SK-N-SH (cell line): ENCODE results near the gene KIFAP3. TPM values are rescaled to one million over a fixed set of nuclear protein-coding genes. Genes with fewer than 3 reads are reported as not detected.

ENCODE experiments used
- CTCF ChIA-PET: fragments of 300-600, 350-600 bp; formaldehyde crosslinking; extraction: SDS; loops from one replicate; lab custom pipeline; 2021; lab: Yijun Ruan, JAX
- POLR2A ChIA-PET: fragments of 350-600 bp; sonication (Branson Sonifier 250); formaldehyde crosslinking; extraction: SDS; loops from one replicate; lab custom pipeline; 2020; ENCODE audit warnings: antibody characterized with exemption, inconsistent platforms; lab: Yijun Ruan, JAX
- DNase-seq: peaks from one replicate; pipeline ENCODE4 v3.0.0; 2012
- H2AFZ ChIP-seq: fragments of 200-600 bp; sonication (generic); 2 replicates; pipeline ENCODE4 v1.8.1; 2016; ENCODE audit warnings: antibody characterized with exemption, mild to moderate bottlenecking, low read depth
- H3F3A ChIP-seq: fragments of 200-600 bp; sonication (generic); replicated peaks from 2 replicates; pipeline ENCODE3; 2016; ENCODE audit warnings: antibody characterized with exemption, mild to moderate bottlenecking; ENCODE audit not compliant: insufficient read depth
- H3K27ac ChIP-seq, 2 experiments: fragments of 200-500 bp in 1 of 2; fragments of 200-600 bp in 1 of 2; sonication (Bioruptor generic) in 1 of 2; sonication (generic), shearing (Covaris generic) in 1 of 2; 2 replicates each; pipeline versions ENCODE4 v1.5.1 to v1.6.1; 2014 to 2016; ENCODE audit warnings: low read depth in 2 of 2, inconsistent platforms in 1 of 2, low read length in 1 of 2, mild to moderate bottlenecking in 1 of 2, mixed read lengths in 1 of 2
- H3K27me3 ChIP-seq: fragments of 200-600 bp; sonication (generic), shearing (Covaris generic); 2 replicates; pipeline ENCODE4 v1.6.1; 2016; ENCODE audit warnings: mixed run types; ENCODE audit not compliant: insufficient read depth
- H3K36me3 ChIP-seq, 2 experiments: fragments of 200-500 bp in 1 of 2; fragments of 200-600 bp in 1 of 2; sonication (Bioruptor generic) in 1 of 2; sonication (generic) in 1 of 2; replicated peaks in 1 of 2; 2 replicates each; pipeline versions ENCODE3 to v1.5.1; 2014 to 2016; ENCODE audit warnings: low read length in 1 of 2, mild to moderate bottlenecking in 1 of 2; ENCODE audit not compliant: insufficient read depth in 2 of 2, control insufficient read depth in 1 of 2
- H3K4me1 ChIP-seq, 2 experiments: fragments of 200-500 bp in 1 of 2; fragments of 200-600 bp in 1 of 2; sonication (Bioruptor generic) in 1 of 2; sonication (generic), shearing (Covaris generic) in 1 of 2; 2 replicates each; pipeline versions ENCODE4 v1.5.1 to v1.6.1; 2014 to 2016; ENCODE audit warnings: low read depth in 1 of 2, low read length in 1 of 2, mixed run types in 1 of 2; ENCODE audit not compliant: insufficient read depth in 2 of 2, control insufficient read depth in 1 of 2
- H3K4me2 ChIP-seq: fragments of 200-600 bp; sonication (generic), shearing (Covaris generic); 2 replicates; pipeline ENCODE4 v1.6.1; 2017; ENCODE audit warnings: mixed run types
- H3K4me3 ChIP-seq, 2 experiments: fragments of 200-500 bp in 1 of 2; fragments of 200-600 bp in 1 of 2; sonication (Bioruptor generic) in 1 of 2; sonication (generic), shearing (Covaris generic) in 1 of 2; 2 replicates each; pipeline versions ENCODE4 v1.5.1 to v1.8.1; 2014 to 2016; ENCODE audit warnings: low read depth in 2 of 2, inconsistent platforms in 1 of 2, low read length in 1 of 2, mild to moderate bottlenecking in 1 of 2, mixed read lengths in 1 of 2, moderate library complexity in 1 of 2
- H3K79me2 ChIP-seq: fragments of 200-600 bp; sonication (generic); 2 replicates; pipeline ENCODE4 v1.8.1; 2017; ENCODE audit warnings: mild to moderate bottlenecking; ENCODE audit not compliant: insufficient read depth
- H3K9ac ChIP-seq: fragments of 200-600 bp; sonication (generic); 2 replicates; pipeline ENCODE4 v1.6.1; 2017; ENCODE audit warnings: mixed run types
- H3K9me2 ChIP-seq: fragments of 200-600 bp; sonication (generic); 2 replicates; pipeline ENCODE4 v1.6.1; 2017; ENCODE audit warnings: mixed run types
- H3K9me3 ChIP-seq: fragments of 200-600 bp; sonication (generic); 2 replicates; pipeline ENCODE4 v1.6.1; 2017; ENCODE audit warnings: mixed run types, mild to moderate bottlenecking, moderate library complexity
- H4K20me1 ChIP-seq: fragments of 200-600 bp; sonication (generic); 2 replicates; pipeline ENCODE4 v1.6.1; 2017; ENCODE audit warnings: mild to moderate bottlenecking, mixed run types; ENCODE audit not compliant: insufficient read depth
- CHD2 ChIP-seq: fragments of 150-350 bp; IDR thresholded peaks from 2 replicates; pipeline ENCODE4 v1.6.1; 2018; ENCODE audit warnings: low read length; ENCODE audit not compliant: partially characterized antibody
- EZH2phosphoT487 ChIP-seq: fragments of 200-600 bp; sonication (generic); IDR thresholded peaks from 2 replicates; pipeline ENCODE4 v1.6.1; 2017; ENCODE audit warnings: low read depth, mixed run types, mild to moderate bottlenecking, antibody characterized with exemption, moderate library complexity, borderline replicate concordance
- FOSL2 ChIP-seq: IDR thresholded peaks from 2 replicates; pipeline ENCODE4 v1.4.0; 2012; ENCODE audit warnings: low read depth, mild to moderate bottlenecking, moderate library complexity, borderline replicate concordance
- FOXJ3 ChIP-seq: sonication (generic); formaldehyde crosslinking; IDR thresholded peaks from 2 replicates; pipeline ENCODE4 v1.5.1; 2020; ENCODE audit warnings: mild to moderate bottlenecking, missing genetic modification reagents
- FOXM1 ChIP-seq: IDR thresholded peaks from 2 replicates; pipeline ENCODE4 v1.4.0; 2012; ENCODE audit warnings: low read depth, mild to moderate bottlenecking
- JUND ChIP-seq: IDR thresholded peaks from 2 replicates; pipeline ENCODE4 v1.4.0; 2012
- NFIC ChIP-seq: IDR thresholded peaks from 2 replicates; pipeline ENCODE4 v1.4.0; 2012; ENCODE audit warnings: borderline replicate concordance
- PBX3 ChIP-seq: IDR thresholded peaks from 2 replicates; pipeline ENCODE4; 2012
- POLR2AphosphoS5 ChIP-seq: IDR thresholded peaks from 2 replicates; pipeline ENCODE4 v1.6.1; 2012; ENCODE audit warnings: low read depth, low read length
- RAD21 ChIP-seq: IDR thresholded peaks from 2 replicates; pipeline ENCODE4 v1.6.1; 2012; ENCODE audit warnings: mild to moderate bottlenecking, low read length
- REST ChIP-seq: IDR thresholded peaks from 2 replicates; pipeline ENCODE4 v1.6.1; 2012; ENCODE audit warnings: mild to moderate bottlenecking, low read depth, low read length, moderate library complexity
- RXRA ChIP-seq: IDR thresholded peaks from 2 replicates; pipeline ENCODE4 v1.4.0; 2012; ENCODE audit warnings: low read depth, mild to moderate bottlenecking, borderline replicate concordance
- SIN3A ChIP-seq: IDR thresholded peaks from 2 replicates; pipeline ENCODE4 v1.6.1; 2012; ENCODE audit warnings: low read depth, mild to moderate bottlenecking, low read length, moderate library complexity, borderline replicate concordance
- SMC3 ChIP-seq: IDR thresholded peaks from 2 replicates; pipeline ENCODE4 v1.6.1; 2012; ENCODE audit warnings: low read depth, low read length, improper control_type of control experiment
- TAF1 ChIP-seq: IDR thresholded peaks from 2 replicates; pipeline ENCODE4 v1.6.1; 2012; ENCODE audit warnings: low read depth, mild to moderate bottlenecking, low read length, moderate library complexity, borderline replicate concordance
- TEAD4 ChIP-seq: IDR thresholded peaks from 2 replicates; pipeline ENCODE4 v1.4.0; 2012; ENCODE audit warnings: mild to moderate bottlenecking, borderline replicate concordance; ENCODE audit not compliant: insufficient read depth
- USF1 ChIP-seq: IDR thresholded peaks from 2 replicates; pipeline ENCODE4 v1.4.0; 2012; ENCODE audit warnings: low read depth, borderline replicate concordance
- USF2 ChIP-seq: fragments of 150-350 bp; IDR thresholded peaks from 2 replicates; pipeline ENCODE4 v1.6.1; 2017; ENCODE audit warnings: antibody characterized with exemption, low read length, low read depth, borderline replicate concordance
- YY1 ChIP-seq: IDR thresholded peaks from 2 replicates; pipeline ENCODE4 v1.4.0; 2012; ENCODE audit warnings: low read depth, mild to moderate bottlenecking
- ZBTB33 ChIP-seq: IDR thresholded peaks from 2 replicates; pipeline ENCODE4 v1.4.0; 2012; ENCODE audit warnings: low read depth, borderline replicate concordance
- WGBS: methylation state at CpG from one replicate; pipeline ENCODE4 v1.1.6; 2017; ENCODE audit warnings: low lambda C conversion rate; 5-methylcytosine and 5-hydroxymethylcytosine counted together
- polyA plus RNA-seq, 3 experiments: library from polyadenylated mRNA; depleted of rRNA; stranded (reverse); fragments of >200 nt; gene quantifications; 2 replicates each; pipeline ENCODE4 v1.2.3, GENCODE V29; 2012

KIFAP3 gene
- polyA plus RNA-seq, 1 of the 3 experiments (the other 2 are of a cell fraction), result 10.7 TPM

GRCh38 chr1:169900571-169900970 is 173.9 kb downstream of the KIFAP3 start:
- H3K36me3 ChIP-seq, result no peaks in the 10 kb centered on the region
- no peaks in the 10 kb centered on the region for H3K27me3 ChIP-seq
- no peaks in the 10 kb centered on the region for H3K4me1 ChIP-seq
- no peak overlapping the region for H3K4me3 ChIP-seq
- no peak overlapping the region for H3K27ac ChIP-seq
- no peaks in the 10 kb centered on the region for H4K20me1 ChIP-seq
- no peak overlapping the region for H2AFZ ChIP-seq
- H3K9ac ChIP-seq, result no peak overlapping the region
- H3F3A ChIP-seq, result no peaks in the 10 kb centered on the region
- DNase-seq, result no peak
- no peak overlapping the region for H3K4me2 ChIP-seq
- ChIA-PET POLR2A (no interaction called here), CTCF (no interaction called here)
- no peaks in the 10 kb centered on the region for H3K9me2 ChIP-seq
- no peaks in the 10 kb centered on the region for H3K79me2 ChIP-seq
- no peaks in the 10 kb centered on the region for H3K9me3 ChIP-seq
- TF ChIP-seq NFIC (no peak), POLR2AphosphoS5 (no peak), USF2 (no peak), EZH2phosphoT487 (no peak), RAD21 (no peak), RXRA (no peak), FOXJ3 (CRISPR knock-in tag) (no peak), TAF1 (no peak), TEAD4 (no peak), YY1 (no peak), SIN3A (no peak), PBX3 (no peak), FOXM1 (no peak), FOSL2 (no peak)

- Histone ChIP-seq H3K79me2 (no peaks in the 10 kb centered on the region), H3K27ac (no peak overlapping the region), H3K9me3 (no peaks in the 10 kb centered on the region), H4K20me1 (no peaks in the 10 kb centered on the region), H3K4me1 (no peaks in the 10 kb centered on the region; a peak in 1 of 4 replicates), H3F3A (peaks cover 2% of the 10 kb centered on the region), H3K4me3 (no peak overlapping the region), H3K36me3 (no peaks in the 10 kb centered on the region), H3K27me3 (no peaks in the 10 kb centered on the region), H3K9me2 (no peaks in the 10 kb centered on the region), H3K4me2 (no peak overlapping the region), H2AFZ (no peak overlapping the region), H3K9ac (no peak overlapping the region)
- WGBS, result 67% methylated on average over 4 of the region's 4 CpGs
- no peak for DNase-seq
- CTCF ChIA-PET, result no interaction called here
- POLR2A ChIA-PET, result no interaction called here
- no peak for TF ChIP-seq SMC3
- TF ChIP-seq FOXM1, result no peak
- TF ChIP-seq NFIC, result no peak
- TF ChIP-seq JUND, result no peak
- TF ChIP-seq CHD2, result no peak
- TF ChIP-seq YY1, result no peak
- TF ChIP-seq ZBTB33, result no peak
- no peak for TF ChIP-seq USF1
- no peak for TF ChIP-seq REST
These were observed 174.8 kb downstream of the KIFAP3 start for GRCh38 chr1:169899519-169900217.
